WTC11 (cell line): Measurements from ENCODE around the gene TNRC6C. TPM values are rescaled to one million over a fixed set of nuclear protein-coding genes. Genes with fewer than 3 reads are reported as not detected.

Experiments
- ATAC-seq: fragments of 200-7000 bp; cut with Tn5 transposase; 2 replicates; pipeline ENCODE4 v1.10.0; 2021; ENCODE audit warnings: mild to moderate bottlenecking, moderate library complexity
- CTCF ChIA-PET: fragments of 300-600 bp; sonication (Branson Sonifier 250); formaldehyde crosslinking; loops from one replicate; lab custom pipeline; 2021; ENCODE audit warnings: antibody characterized with exemption; lab: Charles Lee
- POLR2A ChIA-PET: fragments of 350-600 bp; sonication (Branson Sonifier 250); formaldehyde crosslinking; loops from one replicate; lab custom pipeline; 2021; ENCODE audit warnings: antibody characterized with exemption; lab: Charles Lee
- DNase-seq: peaks from one replicate; pipeline ENCODE4 v3.0.0; 2021; ENCODE audit warnings: low spot score
- H3K27ac Mint-ChIP-seq: 2 replicates; pipeline ENCODE4 v1.8.0; 2021; ENCODE audit warnings: mixed read lengths
- H3K27me3 Mint-ChIP-seq: 2 replicates; pipeline ENCODE4 v1.8.0; 2021; ENCODE audit warnings: low read depth, mild to moderate bottlenecking, moderate library complexity, mixed read lengths
- H3K36me3 Mint-ChIP-seq: 2 replicates; pipeline ENCODE4 v1.8.0; 2021; ENCODE audit warnings: mixed read lengths
- H3K4me1 Mint-ChIP-seq: 2 replicates; pipeline ENCODE4 v1.8.0; 2022; ENCODE audit warnings: mixed read lengths
- H3K4me3 Mint-ChIP-seq: 2 replicates; pipeline ENCODE4 v1.8.0; 2021; ENCODE audit warnings: mild to moderate bottlenecking, moderate library complexity, mixed read lengths
- H3K9me3 Mint-ChIP-seq: 2 replicates; pipeline ENCODE4 v1.8.0; 2021; ENCODE audit warnings: mixed read lengths
- CREM ChIP-seq: sonication (generic); formaldehyde crosslinking; IDR thresholded peaks from 2 replicates; pipeline ENCODE4 v1.8.1; 2022; ENCODE audit warnings: mild to moderate bottlenecking, missing genetic modification reagents, moderate library complexity
- E2F5 ChIP-seq: sonication (generic); formaldehyde crosslinking; IDR thresholded peaks from 2 replicates; pipeline ENCODE4 v1.8.1; 2022; ENCODE audit warnings: mild to moderate bottlenecking, moderate library complexity, missing genetic modification reagents
- EMX1 ChIP-seq: fragments of 250-450 bp; sonication (Bioruptor Pico); IDR thresholded peaks from 2 replicates; pipeline ENCODE4 v1.8.0; 2021; ENCODE audit warnings: mild to moderate bottlenecking
- ETV6 ChIP-seq: sonication (generic); formaldehyde crosslinking; IDR thresholded peaks from 2 replicates; pipeline ENCODE4 v1.8.1; 2022; ENCODE audit warnings: mild to moderate bottlenecking, missing genetic modification reagents
- FOXP4 ChIP-seq: sonication (generic); formaldehyde crosslinking; IDR thresholded peaks from 2 replicates; pipeline ENCODE4 v1.8.0; 2022; ENCODE audit warnings: mild to moderate bottlenecking, missing genetic modification reagents
- GABPB1 ChIP-seq: sonication (generic); formaldehyde crosslinking; IDR thresholded peaks from 2 replicates; pipeline ENCODE4 v1.8.1; 2023; ENCODE audit warnings: mild to moderate bottlenecking, missing genetic modification reagents
- GTF2I ChIP-seq: fragments of 250-450 bp; sonication (Bioruptor Pico); conservative IDR thresholded peaks from 2 replicates; pipeline ENCODE4 v1.4.0; 2021; ENCODE audit warnings: mild to moderate bottlenecking
- KAT7 ChIP-seq: sonication (generic); formaldehyde crosslinking; IDR thresholded peaks from 2 replicates; pipeline ENCODE4 v1.8.1; 2023; ENCODE audit warnings: missing genetic modification reagents, mild to moderate bottlenecking, borderline replicate concordance
- NFATC4 ChIP-seq: fragments of 250-450 bp; sonication (Bioruptor Pico); IDR thresholded peaks from 2 replicates; pipeline ENCODE4 v1.9.0; 2021; ENCODE audit warnings: mild to moderate bottlenecking
- NFYB ChIP-seq: sonication (generic); formaldehyde crosslinking; conservative IDR thresholded peaks from 2 replicates; pipeline ENCODE4 v1.8.0; 2022; ENCODE audit warnings: low read depth, missing genetic modification reagents
- NR2C2 ChIP-seq: sonication (generic); formaldehyde crosslinking; IDR thresholded peaks from 2 replicates; pipeline ENCODE4 v1.8.0; 2022; ENCODE audit warnings: mild to moderate bottlenecking, missing genetic modification reagents
- RELA ChIP-seq: sonication (generic); formaldehyde crosslinking; IDR thresholded peaks from 2 replicates; pipeline ENCODE4 v1.8.1; 2022; ENCODE audit warnings: missing genetic modification reagents, mild to moderate bottlenecking, borderline replicate concordance
- RORB ChIP-seq: fragments of 250-450 bp; sonication (Bioruptor Pico); IDR thresholded peaks from 2 replicates; pipeline ENCODE4 v1.9.0; 2021; ENCODE audit warnings: mild to moderate bottlenecking
- SOX15 ChIP-seq: fragments of 250-450 bp; sonication (Bioruptor Pico); IDR thresholded peaks from 2 replicates; pipeline ENCODE4 v1.9.0; 2021; ENCODE audit warnings: mild to moderate bottlenecking
- STAT6 ChIP-seq: sonication (generic); formaldehyde crosslinking; conservative IDR thresholded peaks from 2 replicates; pipeline ENCODE4 v1.8.1; 2023; ENCODE audit warnings: mild to moderate bottlenecking, low read depth, missing genetic modification reagents, moderate library complexity
- TCF7 ChIP-seq: sonication (generic); formaldehyde crosslinking; IDR thresholded peaks from 2 replicates; pipeline ENCODE4 v1.8.0; 2022; ENCODE audit warnings: mild to moderate bottlenecking, low read depth, missing genetic modification reagents, moderate library complexity
- USF2 ChIP-seq: sonication (generic); formaldehyde crosslinking; IDR thresholded peaks from 2 replicates; pipeline ENCODE4 v1.8.1; 2023; ENCODE audit warnings: mild to moderate bottlenecking, missing genetic modification reagents, moderate library complexity
- ZNF317 ChIP-seq: sonication (generic); formaldehyde crosslinking; IDR thresholded peaks from 2 replicates; pipeline ENCODE4 v1.8.1; 2023; ENCODE audit warnings: low read depth, mild to moderate bottlenecking, moderate library complexity, missing genetic modification reagents, borderline replicate concordance
- ZNF396 ChIP-seq: fragments of 250-450 bp; sonication (Bioruptor Pico); IDR thresholded peaks from 2 replicates; pipeline ENCODE4 v1.8.0; 2021; ENCODE audit warnings: mild to moderate bottlenecking, moderate library complexity, borderline replicate concordance
- ZNF416 ChIP-seq: fragments of 250-450 bp; sonication (Bioruptor Pico); IDR thresholded peaks from 2 replicates; pipeline ENCODE4 v1.9.0; 2021; ENCODE audit warnings: mild to moderate bottlenecking, inconsistent platforms
- total RNA-seq: library from RNA; stranded (reverse); gene quantifications from 3 replicates; pipeline ENCODE4 v1.2.3, GENCODE V29; 2021
- TF ChIP-seq, protein P1 (sequence below): sonication (generic); formaldehyde crosslinking; IDR thresholded peaks from 2 replicates; pipeline ENCODE4 v1.8.1; 2023; ENCODE audit warnings: mild to moderate bottlenecking, missing genetic modification reagents
- TF ChIP-seq, protein P2 (sequence below): fragments of 250-450 bp; sonication (Bioruptor Pico); IDR thresholded peaks from 2 replicates; pipeline ENCODE4 v2.1.2; 2022; ENCODE audit warnings: mild to moderate bottlenecking, moderate library complexity

Gene TNRC6C
- total RNA-seq, 1 experiment from 2014 or later: 52.3 TPM

DNA sequence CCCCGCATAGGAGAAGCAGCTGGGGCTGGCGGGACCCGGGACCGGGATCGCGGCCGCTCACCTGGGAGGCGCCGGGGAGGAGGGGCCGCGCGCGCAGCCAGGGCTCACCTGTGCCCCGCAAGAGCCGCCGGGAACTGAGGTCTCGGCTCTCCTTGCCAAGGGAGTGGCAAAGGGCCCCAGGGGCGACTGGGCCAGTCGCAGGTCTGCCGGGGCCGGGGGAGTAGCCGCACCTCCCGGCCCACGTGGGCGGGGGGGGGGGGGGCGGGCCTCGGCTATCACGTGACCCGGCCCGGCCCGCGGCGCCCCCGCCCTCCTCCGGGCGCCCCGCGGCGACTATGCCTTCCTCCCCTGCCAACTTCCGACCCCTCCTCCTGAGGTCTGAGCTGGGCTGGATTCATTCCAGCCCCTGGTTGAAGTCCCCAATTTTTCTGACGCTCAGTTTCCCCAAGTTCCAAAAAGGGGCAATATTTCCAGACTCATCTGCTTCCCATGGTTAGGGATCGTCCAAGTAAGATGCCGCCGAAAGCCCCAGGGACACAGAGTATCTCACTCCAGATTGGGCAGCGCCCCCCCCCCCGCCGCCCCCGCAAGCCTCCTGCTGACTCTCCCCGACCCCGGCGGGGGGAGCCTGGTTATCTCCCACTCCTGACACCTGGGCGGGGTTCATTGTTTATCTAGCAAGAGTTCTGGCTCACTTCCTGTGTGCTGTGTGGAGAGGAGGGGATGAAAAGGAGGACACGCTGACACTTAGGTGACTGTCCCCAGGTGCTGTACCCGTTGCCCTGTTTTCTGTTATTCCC lies 170.2 kb downstream of the TNRC6C start, which contains the start of gene TMC6 (continued):
- TF ChIP-seq USF2 (CRISPR knock-in tag) (peak; percentile 92), STAT6 (CRISPR knock-in tag) (no peak), TCF7 (no peak), E2F5 (CRISPR knock-in tag) (peak; percentile 62; the same call in 1 of the 2 replicates), EMX1 (no peak), FOXP4 (CRISPR knock-in tag) (peak; percentile 67; the same call in 1 of the 2 replicates), NFATC4 (CRISPR knock-in tag) (no peak), SOX15 (CRISPR knock-in tag) (no peak), GABPB1 (CRISPR knock-in tag) (0 out of 2 replicates have a peak, but pooled peaks have one; percentile 25), NFYB (CRISPR knock-in tag) (no peak)
- TF ChIP-seq, protein P1, sequence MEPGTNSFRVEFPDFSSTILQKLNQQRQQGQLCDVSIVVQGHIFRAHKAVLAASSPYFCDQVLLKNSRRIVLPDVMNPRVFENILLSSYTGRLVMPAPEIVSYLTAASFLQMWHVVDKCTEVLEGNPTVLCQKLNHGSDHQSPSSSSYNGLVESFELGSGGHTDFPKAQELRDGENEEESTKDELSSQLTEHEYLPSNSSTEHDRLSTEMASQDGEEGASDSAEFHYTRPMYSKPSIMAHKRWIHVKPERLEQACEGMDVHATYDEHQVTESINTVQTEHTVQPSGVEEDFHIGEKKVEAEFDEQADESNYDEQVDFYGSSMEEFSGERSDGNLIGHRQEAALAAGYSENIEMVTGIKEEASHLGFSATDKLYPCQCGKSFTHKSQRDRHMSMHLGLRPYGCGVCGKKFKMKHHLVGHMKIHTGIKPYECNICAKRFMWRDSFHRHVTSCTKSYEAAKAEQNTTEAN (CRISPR knock-in tag): no peak

DNA sequence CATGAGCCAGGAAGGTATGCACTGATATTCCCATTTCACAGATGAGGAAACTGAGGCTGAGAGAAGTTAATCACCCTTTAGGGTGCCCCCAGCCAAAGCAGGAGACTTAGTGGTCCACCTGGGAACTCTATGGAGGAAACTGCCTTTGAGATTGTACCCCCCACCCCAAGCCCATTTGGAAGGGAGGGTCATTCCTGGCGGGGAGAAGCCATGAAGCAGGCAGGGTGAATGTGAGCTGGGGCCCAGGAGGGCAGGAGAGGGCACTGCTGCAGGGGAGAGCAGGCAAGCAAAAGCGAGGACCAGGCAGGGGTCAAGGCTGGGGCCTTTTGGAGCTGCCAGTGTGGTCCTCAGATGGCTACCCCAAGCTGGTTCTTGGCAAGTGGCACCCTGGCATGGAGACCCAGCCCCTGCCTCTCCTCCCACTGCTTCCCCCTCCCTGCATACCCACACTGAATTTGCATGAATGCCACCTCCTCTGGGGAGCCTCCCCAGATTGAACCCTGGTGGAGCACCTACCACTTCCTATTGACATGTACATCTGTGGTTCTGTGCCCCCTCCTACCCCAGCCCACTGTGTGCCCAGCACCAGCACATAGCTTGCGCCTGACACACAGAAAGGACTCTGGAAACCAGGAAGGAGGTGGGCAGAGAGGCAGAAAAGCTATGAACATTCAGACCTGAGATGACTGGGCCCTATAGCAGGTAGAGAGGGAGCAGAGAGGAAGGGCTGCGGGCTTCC lies 171.0 kb downstream of the TNRC6C start:
- Mint-ChIP-seq H3K4me3 (peak overlapping the region; percentile 72), H3K27me3 (peaks cover 17% of the 10 kb centered on the region), H3K27ac (no peak overlapping the region; the same call in 1 of the 2 replicates), H3K4me1 (peaks cover 34% of the 10 kb centered on the region), H3K36me3 (no peaks in the 10 kb centered on the region), H3K9me3 (no peaks in the 10 kb centered on the region)
- ATAC-seq: no peak
- TF ChIP-seq, protein P2, sequence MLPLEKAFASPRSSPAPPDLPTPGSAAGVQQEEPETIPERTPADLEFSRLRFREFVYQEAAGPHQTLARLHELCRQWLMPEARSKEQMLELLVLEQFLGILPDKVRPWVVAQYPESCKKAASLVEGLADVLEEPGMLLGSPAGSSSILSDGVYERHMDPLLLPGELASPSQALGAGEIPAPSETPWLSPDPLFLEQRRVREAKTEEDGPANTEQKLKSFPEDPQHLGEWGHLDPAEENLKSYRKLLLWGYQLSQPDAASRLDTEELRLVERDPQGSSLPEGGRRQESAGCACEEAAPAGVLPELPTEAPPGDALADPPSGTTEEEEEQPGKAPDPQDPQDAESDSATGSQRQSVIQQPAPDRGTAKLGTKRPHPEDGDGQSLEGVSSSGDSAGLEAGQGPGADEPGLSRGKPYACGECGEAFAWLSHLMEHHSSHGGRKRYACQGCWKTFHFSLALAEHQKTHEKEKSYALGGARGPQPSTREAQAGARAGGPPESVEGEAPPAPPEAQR (CRISPR knock-in tag): no peak
- TF ChIP-seq CREM (CRISPR knock-in tag) (no peak), TCF7 (no peak), RELA (CRISPR knock-in tag) (no peak), KAT7 (CRISPR knock-in tag) (no peak), NR2C2 (no peak), GTF2I (CRISPR knock-in tag) (0 out of 2 replicates have a peak, but pooled peaks have one; percentile 14), ZNF416 (no peak), RORB (CRISPR knock-in tag) (no peak), ETV6 (CRISPR knock-in tag) (no peak), ZNF317 (CRISPR knock-in tag) (no peak), GABPB1 (CRISPR knock-in tag) (0 out of 2 replicates have a peak, but pooled peaks have one; percentile 17), ZNF396 (CRISPR knock-in tag) (no peak)
- ChIA-PET CTCF (interaction anchor here (0.6 to 4.6 kb wide), 8 partner anchors 10 to 579 kb away, joined by 3 to 65 read pairs (median 5); no protein-coding TSS in a partner anchor), POLR2A (interaction anchor here (0.9 kb wide), 1 partner anchor 47 kb away, joined by 3 read pairs; no protein-coding TSS in a partner anchor)
- no peak for DNase-seq
